Parathyroid adenoma (tissue), 2 donors: ENCODE measurements around the gene SIDT1.

ENCODE experiments used
- H2AFZ ChIP-seq: fragments of 300-600 bp; sonication (generic); one replicate; pipeline ENCODE4 v1.7.0; 2017; ENCODE audit warnings: antibody characterized with exemption, mild to moderate bottlenecking
- H3K27ac ChIP-seq: fragments of 300-600 bp; sonication (generic); one replicate; pipeline ENCODE4 v1.7.0; 2017
- H3K27me3 ChIP-seq: fragments of 300-600 bp; sonication (generic); one replicate; pipeline ENCODE4 v1.7.0; 2017; ENCODE audit warnings: low read length; ENCODE audit not compliant: control insufficient read depth, insufficient read depth
- H3K36me3 ChIP-seq: fragments of 300-600 bp; sonication (generic); one replicate; pipeline ENCODE4 v1.7.0; 2017; ENCODE audit warnings: low read length; ENCODE audit not compliant: control insufficient read depth, insufficient read depth
- H3K4me1 ChIP-seq: fragments of 300-600 bp; sonication (generic); one replicate; pipeline ENCODE4 v1.7.0; 2017; ENCODE audit warnings: control low read depth
- H3K4me2 ChIP-seq: fragments of 300-600 bp; sonication (generic); one replicate; pipeline ENCODE4 v1.7.0; 2017; ENCODE audit warnings: low read length
- H3K4me3 ChIP-seq: fragments of 300-600 bp; sonication (generic); one replicate; pipeline ENCODE4 v1.7.0; 2017; ENCODE audit warnings: low read depth, low read length
- H3K79me2 ChIP-seq: fragments of 300-600 bp; sonication (generic); one replicate; pipeline ENCODE4 v1.7.0; 2017; ENCODE audit warnings: control low read depth
- H3K9ac ChIP-seq: fragments of 300-600 bp; sonication (generic); one replicate; pipeline ENCODE4 v1.7.0; 2017; ENCODE audit warnings: mild to moderate bottlenecking
- H3K9me3 ChIP-seq: fragments of 300-600 bp; sonication (generic); one replicate; pipeline ENCODE4 v1.7.0; 2017; ENCODE audit warnings: low read length; ENCODE audit not compliant: control insufficient read depth
- CTCF ChIP-seq: fragments of 300-600 bp; sonication (generic); IDR thresholded peaks from one replicate; pipeline ENCODE4 v1.7.0; 2017; ENCODE audit warnings: antibody characterized with exemption, mild to moderate bottlenecking
- donor health status: primary hyperparathyroidism.

SIDT1 gene

GRCh38 chr3:113590983-113591382, 58.6 kb downstream of the SIDT1 start:
- no peaks in the 10 kb centered on the region for H3K79me2 ChIP-seq

GRCh38 chr3:113594066-113594465, 61.7 kb downstream of the SIDT1 start:
- Histone ChIP-seq H3K4me3 (no peak overlapping the region), H2AFZ (no peak overlapping the region), H3K9ac (no peak overlapping the region), H3K79me2 (no peaks in the 10 kb centered on the region), H3K9me3 (no peaks in the 10 kb centered on the region), H3K36me3 (no peaks in the 10 kb centered on the region), H3K27me3 (no peaks in the 10 kb centered on the region), H3K27ac (no peak overlapping the region), H3K4me2 (no peak overlapping the region), H3K4me1 (no peaks in the 10 kb centered on the region)
- TF ChIP-seq CTCF: no peak

More at GRCh38 chr3:113590983-113591382, 58.6 kb downstream of the SIDT1 start:
- Histone ChIP-seq H2AFZ (no peak overlapping the region), H3K4me1 (no peaks in the 10 kb centered on the region), H3K27me3 (no peaks in the 10 kb centered on the region), H3K4me2 (no peak overlapping the region), H3K27ac (no peak overlapping the region), H3K9ac (no peak overlapping the region), H3K9me3 (no peaks in the 10 kb centered on the region), H3K4me3 (no peak overlapping the region), H3K36me3 (no peaks in the 10 kb centered on the region)
- no peak for TF ChIP-seq CTCF

GRCh38 chr3:113597596-113598354, 65.4 kb downstream of the SIDT1 start:
- Histone ChIP-seq H3K79me2 (no peaks in the 10 kb centered on the region), H3K27me3 (no peaks in the 10 kb centered on the region), H3K4me3 (no peak overlapping the region), H3K27ac (no peak overlapping the region), H3K9ac (no peak overlapping the region), H3K36me3 (no peaks in the 10 kb centered on the region), H3K9me3 (no peaks in the 10 kb centered on the region), H2AFZ (no peak overlapping the region), H3K4me2 (no peak overlapping the region), H3K4me1 (no peaks in the 10 kb centered on the region)
- no peak for TF ChIP-seq CTCF

DNA sequence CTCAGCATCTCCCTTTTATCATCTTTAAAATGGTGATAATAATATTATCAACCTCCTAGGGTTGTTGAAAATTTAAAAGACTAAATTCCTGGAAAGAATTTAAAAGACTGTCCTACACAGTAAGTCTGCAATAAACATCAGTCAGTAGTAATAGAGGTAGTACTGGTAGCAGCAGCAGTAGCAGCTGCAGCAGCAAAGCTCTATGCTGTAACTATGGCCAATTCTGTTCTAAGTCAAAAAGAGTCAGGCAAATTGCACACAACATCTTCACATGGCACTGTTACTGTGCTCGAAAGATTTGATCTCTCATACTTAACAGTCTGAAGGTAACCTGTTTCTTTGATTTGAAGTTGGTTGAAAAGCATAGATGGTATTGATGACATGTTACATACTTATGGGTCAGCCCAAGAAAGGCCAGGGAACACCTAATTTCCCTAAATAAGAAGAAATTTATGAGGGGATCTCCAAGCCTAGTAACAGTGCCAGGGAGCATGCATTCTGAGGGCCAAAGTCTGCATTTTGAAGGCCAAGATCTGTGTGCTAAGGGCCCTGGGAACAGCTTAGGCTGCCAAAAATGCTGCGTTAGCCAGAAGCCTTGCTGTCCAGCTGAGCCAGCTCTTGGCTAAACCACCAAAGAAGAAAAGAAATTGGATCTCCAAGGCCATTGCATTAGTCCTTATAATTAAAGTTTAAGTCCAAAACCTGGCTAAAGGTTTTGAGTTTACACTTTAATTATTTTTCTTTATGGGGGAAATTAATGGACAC, 68.2 kb downstream of the SIDT1 start:
- H3K79me2 ChIP-seq: no peaks in the 10 kb centered on the region
- H2AFZ ChIP-seq: no peak overlapping the region
- H3K4me3 ChIP-seq: no peak overlapping the region
- no peak for TF ChIP-seq CTCF
- H3K9ac ChIP-seq: no peak overlapping the region
- no peaks in the 10 kb centered on the region for H3K27me3 ChIP-seq
- H3K36me3 ChIP-seq: no peaks in the 10 kb centered on the region
- no peak overlapping the region for H3K27ac ChIP-seq
- H3K4me2 ChIP-seq: no peak overlapping the region
- no peaks in the 10 kb centered on the region for H3K4me1 ChIP-seq
- H3K9me3 ChIP-seq: no peaks in the 10 kb centered on the region
